Glutamatergic neuron (in vitro differentiated cells): Measurements from ENCODE around the gene PAQR5. TPM values are rescaled to one million over a fixed set of nuclear protein-coding genes. Genes with fewer than 3 reads are reported as not detected.
"Not testable (repeated sequence)": the region's sequence is repeated elsewhere in the genome, so short reads cannot be mapped to it uniquely, and the experiment has no call there.

Experiments used
- DNase-seq: peaks from one replicate; pipeline ENCODE4 v3.0.0; 2022
- H3K27ac Mint-ChIP-seq: one replicate; pipeline ENCODE4 v1.8.0; 2020; ENCODE audit warnings: mild to moderate bottlenecking, mixed read lengths, inconsistent platforms; ENCODE audit not compliant: unreplicated experiment
- H3K27me3 Mint-ChIP-seq: one replicate; pipeline ENCODE4 v1.8.0; 2020; ENCODE audit warnings: mild to moderate bottlenecking, moderate library complexity, mixed read lengths, inconsistent platforms; ENCODE audit not compliant: unreplicated experiment
- H3K36me3 Mint-ChIP-seq: one replicate; pipeline ENCODE4 v1.8.0; 2020; ENCODE audit warnings: mild to moderate bottlenecking, mixed read lengths, inconsistent platforms; ENCODE audit not compliant: unreplicated experiment
- H3K4me1 Mint-ChIP-seq: one replicate; pipeline ENCODE4 v1.8.0; 2020; ENCODE audit warnings: mild to moderate bottlenecking, low read depth, mixed read lengths, inconsistent platforms; ENCODE audit not compliant: unreplicated experiment
- H3K4me3 Mint-ChIP-seq: one replicate; pipeline ENCODE4 v1.8.0; 2020; ENCODE audit warnings: mild to moderate bottlenecking, mixed read lengths, inconsistent platforms; ENCODE audit not compliant: unreplicated experiment
- H3K9me3 Mint-ChIP-seq: one replicate; pipeline ENCODE4 v1.8.0; 2020; ENCODE audit warnings: mild to moderate bottlenecking, moderate library complexity, mixed read lengths, inconsistent platforms; ENCODE audit not compliant: unreplicated experiment
- CTCF ChIP-seq: fragments of 200-600 bp; sonication (generic); IDR thresholded peaks from one replicate; pipeline ENCODE4 v1.5.0; 2021; ENCODE audit not compliant: partially characterized antibody, unreplicated experiment
- total RNA-seq: library from RNA; stranded (reverse); fragmentation: NEBNext Ultra II Directional; extraction: Animal tissue kit (Norgen Biotek cat#: 25700); gene quantifications from one replicate; pipeline ENCODE4 v1.2.1, GENCODE V29; 2021; ENCODE audit not compliant: unreplicated experiment

The PAQR5 gene
- total RNA-seq, 1 donor from 2014 or later: not detected

- no peak overlapping the region for H3K27ac Mint-ChIP-seq
- no peaks in the 10 kb centered on the region for H3K36me3 Mint-ChIP-seq
Measured at GRCh38 chr15:69380726-69381105, 82.0 kb downstream of the PAQR5 start.

GRCh38 chr15:69382176-69382575 is 83.5 kb downstream of the PAQR5 start:
- not testable (repeated sequence) for H3K27ac Mint-ChIP-seq, H3K27me3 Mint-ChIP-seq

More at GRCh38 chr15:69380726-69381105, 82.0 kb downstream of the PAQR5 start:
- peaks cover 5% of the 10 kb centered on the region for H3K4me1 Mint-ChIP-seq
- H3K4me3 Mint-ChIP-seq: no peak overlapping the region
- no peaks in the 10 kb centered on the region for H3K9me3 Mint-ChIP-seq
- no peak for TF ChIP-seq CTCF
- DNase-seq: no peak
- H3K27me3 Mint-ChIP-seq: peaks cover 1% of the 10 kb centered on the region

GRCh38 chr15:69384066-69384465 is 85.4 kb downstream of the PAQR5 start:
- DNase-seq, H3K36me3 Mint-ChIP-seq, H3K9me3 Mint-ChIP-seq, H3K4me3 Mint-ChIP-seq, H3K27me3 Mint-ChIP-seq, H3K4me1 Mint-ChIP-seq, H3K27ac Mint-ChIP-seq: not testable (repeated sequence)

More at GRCh38 chr15:69382176-69382575, 83.5 kb downstream of the PAQR5 start:
- not testable (repeated sequence) for H3K36me3 Mint-ChIP-seq, H3K9me3 Mint-ChIP-seq, H3K4me1 Mint-ChIP-seq, DNase-seq, H3K4me3 Mint-ChIP-seq

GRCh38 chr15:69384626-69385598 is 86.2 kb downstream of the PAQR5 start:
- Mint-ChIP-seq H3K27me3 (peaks cover 4% of the 10 kb centered on the region), H3K27ac (no peak overlapping the region), H3K4me3 (no peak overlapping the region), H3K4me1 (peaks cover 7% of the 10 kb centered on the region), H3K9me3 (no peaks in the 10 kb centered on the region), H3K36me3 (no peaks in the 10 kb centered on the region)
- no peak for DNase-seq
- TF ChIP-seq CTCF: no peak

GRCh38 chr15:69385831-69386230 is 87.1 kb downstream of the PAQR5 start:
- peaks cover 4% of the 10 kb centered on the region for H3K4me1 Mint-ChIP-seq
- no peak for TF ChIP-seq CTCF
- H3K27ac Mint-ChIP-seq: no peak overlapping the region
- no peaks in the 10 kb centered on the region for H3K9me3 Mint-ChIP-seq
- peaks cover 3% of the 10 kb centered on the region for H3K27me3 Mint-ChIP-seq
- H3K36me3 Mint-ChIP-seq: no peaks in the 10 kb centered on the region
- no peak overlapping the region for H3K4me3 Mint-ChIP-seq
- DNase-seq: no peak

GRCh38 chr15:69386284-69386683 is 87.6 kb downstream of the PAQR5 start:
- Mint-ChIP-seq H3K27me3 (peaks cover 3% of the 10 kb centered on the region), H3K4me3 (no peak overlapping the region), H3K27ac (no peak overlapping the region), H3K9me3 (no peaks in the 10 kb centered on the region), H3K4me1 (peaks cover 2% of the 10 kb centered on the region), H3K36me3 (no peaks in the 10 kb centered on the region)
- no peak for DNase-seq
- no peak for TF ChIP-seq CTCF
